PC-3 (cell line): Measurements from ENCODE around the gene CFAP57. TPM values are rescaled to one million over a fixed set of nuclear protein-coding genes. Genes with fewer than 3 reads are reported as not detected.

Experiments
- ATAC-seq: fragments of 200-7000 bp; cut with Tn5 transposase; 2 replicates; pipeline ENCODE4 v1.9.1; 2020; ENCODE audit warnings: mild to moderate bottlenecking, moderate library complexity
- BruUV-seq: library from RNA; stranded (reverse); fragments of 400-500 nt; replicated peaks from 2 replicates; lab custom pipeline; 2021; lab: Mats Ljungman, UMichigan
- CTCF ChIA-PET: fragments of 300-600 bp; sonication (Branson Sonifier 250); formaldehyde crosslinking; loops from one replicate; lab custom pipeline; 2022; ENCODE audit warnings: antibody characterized with exemption; lab: Charles Lee
- POLR2A ChIA-PET: fragments of 300-600 bp; sonication (Branson Sonifier 250); formaldehyde crosslinking; loops from one replicate; lab custom pipeline; 2022; ENCODE audit warnings: antibody characterized with exemption; ENCODE audit not compliant: unreplicated experiment; lab: Charles Lee
- DNase-seq: peaks from one replicate; pipeline ENCODE4 v3.0.0-alpha.2; 2015
- H2AFZ ChIP-seq: fragments of 300-600 bp; sonication (generic); 2 replicates; pipeline ENCODE4 v1.6.0; 2016; ENCODE audit warnings: antibody characterized with exemption, low read length
- H3F3A ChIP-seq: fragments of 300-600 bp; sonication (generic); one replicate; pipeline ENCODE4 v1.6.0; 2017; ENCODE audit warnings: antibody characterized with exemption, low read length, control low read depth, mild to moderate bottlenecking; ENCODE audit not compliant: unreplicated experiment
- H3K27ac ChIP-seq: fragments of 300-600 bp; sonication (generic); 2 replicates; pipeline ENCODE4 v1.5.1; 2016; ENCODE audit warnings: mild to moderate bottlenecking, low read length
- H3K27me3 ChIP-seq: fragments of 300-600 bp; sonication (generic); 2 replicates; pipeline ENCODE4 v1.6.1; 2016; ENCODE audit warnings: low read length, mixed read lengths
- H3K36me3 ChIP-seq: fragments of 300-600 bp; sonication (generic); 2 replicates; pipeline ENCODE4 v1.6.1; 2016; ENCODE audit warnings: low read depth, mixed run types, low read length, mixed read lengths
- H3K4me1 ChIP-seq: fragments of 300-600 bp; sonication (generic); 2 replicates; pipeline ENCODE4 v1.5.1; 2016; ENCODE audit warnings: low read length; ENCODE audit not compliant: insufficient read depth
- H3K4me2 ChIP-seq: fragments of 300-600 bp; sonication (generic); 2 replicates; pipeline ENCODE4 v1.6.0; 2016; ENCODE audit warnings: low read length
- H3K4me3 ChIP-seq: fragments of 300-600 bp; sonication (generic); 2 replicates; pipeline ENCODE4 v1.5.1; 2016; ENCODE audit warnings: mild to moderate bottlenecking, low read length, mixed read lengths
- H3K79me2 ChIP-seq: fragments of 300-600 bp; sonication (generic); 2 replicates; pipeline ENCODE4 v1.6.1; 2017; ENCODE audit warnings: low read length, mixed read lengths
- H3K9ac ChIP-seq: fragments of 300-600 bp; sonication (generic); 2 replicates; pipeline ENCODE4 v1.6.0; 2016; ENCODE audit warnings: mild to moderate bottlenecking, low read length
- H3K9me2 ChIP-seq: fragments of 300-600 bp; sonication (generic); replicated peaks from 2 replicates; pipeline ENCODE4 v1.6.1; 2016; ENCODE audit warnings: mixed run types, low read length, mixed read lengths
- H3K9me3 ChIP-seq: fragments of 300-600 bp; sonication (generic); 2 replicates; pipeline ENCODE4 v1.6.1; 2016; ENCODE audit warnings: low read length, mixed read lengths
- H4K20me1 ChIP-seq: fragments of 300-600 bp; sonication (generic); 2 replicates; pipeline ENCODE4 v1.6.1; 2016; ENCODE audit warnings: low read length, mixed read lengths
- CTCF ChIP-seq: fragments of 300-600 bp; sonication (generic); conservative IDR thresholded peaks from 2 replicates; pipeline ENCODE4 v1.5.1; 2017; ENCODE audit warnings: antibody characterized with exemption, low read depth, mild to moderate bottlenecking, low read length
- EZH2 ChIP-seq: fragments of 300-600 bp; sonication (generic); IDR thresholded peaks from one replicate; pipeline ENCODE4 v1.6.1; 2017; ENCODE audit warnings: antibody characterized with exemption, mild to moderate bottlenecking, low read length; ENCODE audit not compliant: unreplicated experiment
- EZH2phosphoT487 ChIP-seq: fragments of 300-600 bp; sonication (generic); IDR thresholded peaks from 2 replicates; pipeline ENCODE4 v1.6.1; 2018; ENCODE audit warnings: mild to moderate bottlenecking, antibody characterized with exemption, low read length, borderline replicate concordance
- intact Hi-C: fragments of 100-400 bp; cut with micrococcal nuclease; formaldehyde crosslinking; loops from 2 replicates; pipeline ENCODE4 v1.9.0; 2023
- total RNA-seq: library from RNA; depleted of rRNA; stranded (reverse); fragments of >200 nt; gene quantifications from 2 replicates; pipeline ENCODE4 v1.2.3, GENCODE V29; 2014

Gene CFAP57
- total RNA-seq, 1 experiment from 2014 or later, result 1.2 TPM

- H3K27me3 ChIP-seq, result no peaks in the 10 kb centered on the region
- H3K36me3 ChIP-seq, result no peaks in the 10 kb centered on the region
- H4K20me1 ChIP-seq, result no peaks in the 10 kb centered on the region
- ATAC-seq, result no peak
- H3K79me2 ChIP-seq, result no peaks in the 10 kb centered on the region
- no TSS peak for BruUV-seq
- H3K27ac ChIP-seq, result no peak overlapping the region
- no peak overlapping the region for H3K9ac ChIP-seq
- CTCF ChIA-PET, result no interaction called here
- TF ChIP-seq CTCF (no peak), EZH2 (no peak), EZH2phosphoT487 (no peak)
- no peaks in the 10 kb centered on the region for H3F3A ChIP-seq
- H2AFZ ChIP-seq, result no peak overlapping the region
- peaks cover 7% of the 10 kb centered on the region; the same call in 1 of the 2 replicates for H3K4me1 ChIP-seq
- no peaks in the 10 kb centered on the region for H3K9me3 ChIP-seq
- H3K9me2 ChIP-seq, result no peaks in the 10 kb centered on the region
- intact Hi-C loops, result no loop called here
- DNase-seq, result no peak
- POLR2A ChIA-PET, result no interaction called here
- no peak overlapping the region for H3K4me3 ChIP-seq
- no peak overlapping the region for H3K4me2 ChIP-seq
Observed at GRCh38 chr1:43277116-43277876, 105.2 kb downstream of the CFAP57 start.

- no peak overlapping the region for H3K9ac ChIP-seq
- no peak for DNase-seq
- H3K79me2 ChIP-seq, result 0 out of 2 replicates have a peak, but pooled peaks cover 2% of the 10 kb centered on the region
- no peak overlapping the region for H3K27ac ChIP-seq
- no peaks in the 10 kb centered on the region for H3K36me3 ChIP-seq
- no peak overlapping the region for H3K4me2 ChIP-seq
- no peaks in the 10 kb centered on the region for H3K9me3 ChIP-seq
- H3F3A ChIP-seq, result no peaks in the 10 kb centered on the region
- ChIA-PET CTCF (no interaction called here), POLR2A (no interaction called here)
- intact Hi-C loops, result no loop called here
- no peaks in the 10 kb centered on the region for H3K9me2 ChIP-seq
- no peak overlapping the region for H2AFZ ChIP-seq
- no peak overlapping the region for H3K4me3 ChIP-seq
- BruUV-seq, result no TSS peak
- H4K20me1 ChIP-seq, result no peaks in the 10 kb centered on the region
- no peak for TF ChIP-seq CTCF
- no peak for TF ChIP-seq EZH2phosphoT487
- no peak for TF ChIP-seq EZH2
- ATAC-seq, result no peak
- peaks cover 5% of the 10 kb centered on the region; the same call in 1 of the 2 replicates for H3K4me1 ChIP-seq
- H3K27me3 ChIP-seq, result no peaks in the 10 kb centered on the region
Observed at GRCh38 chr1:43279161-43279560, 107.0 kb downstream of the CFAP57 start.

- ChIA-PET CTCF (no interaction called here), POLR2A (no interaction called here)
- no TSS peak for BruUV-seq
- TF ChIP-seq EZH2phosphoT487 (no peak), CTCF (no peak), EZH2 (no peak)
- intact Hi-C loops, result no loop called here
- Histone ChIP-seq H3K4me3 (no peak overlapping the region), H3K27ac (no peak overlapping the region), H3K4me2 (no peak overlapping the region), H3K27me3 (no peaks in the 10 kb centered on the region), H3F3A (no peaks in the 10 kb centered on the region), H3K9me3 (no peaks in the 10 kb centered on the region), H3K79me2 (peaks cover 7% of the 10 kb centered on the region; the same call in 1 of the 2 replicates), H3K36me3 (no peaks in the 10 kb centered on the region), H3K9ac (no peak overlapping the region), H3K4me1 (peaks cover 4% of the 10 kb centered on the region), H4K20me1 (no peaks in the 10 kb centered on the region), H2AFZ (no peak overlapping the region), H3K9me2 (no peaks in the 10 kb centered on the region)
- ATAC-seq, result no peak
- no peak for DNase-seq
Observed at GRCh38 chr1:43279666-43280065, 107.5 kb downstream of the CFAP57 start.
